Retinal pigment epithelial cell (primary cell): ENCODE data around the gene SF3B3.

Source experiments
- DNase-seq: peaks from one replicate; pipeline ENCODE4 v3.0.0-alpha.2; 2010; ENCODE audit warnings: low read depth
- H3K4me3 ChIP-seq: 2 replicates; pipeline ENCODE4 v1.5.1; 2011; ENCODE audit warnings: mild to moderate bottlenecking, low read length, control low read depth, moderate library complexity
- CTCF ChIP-seq: conservative IDR thresholded peaks from 2 replicates; pipeline ENCODE4 v1.5.1; 2011; ENCODE audit warnings: low read depth, low read length, control low read depth, inconsistent platforms

Gene SF3B3

DNA sequence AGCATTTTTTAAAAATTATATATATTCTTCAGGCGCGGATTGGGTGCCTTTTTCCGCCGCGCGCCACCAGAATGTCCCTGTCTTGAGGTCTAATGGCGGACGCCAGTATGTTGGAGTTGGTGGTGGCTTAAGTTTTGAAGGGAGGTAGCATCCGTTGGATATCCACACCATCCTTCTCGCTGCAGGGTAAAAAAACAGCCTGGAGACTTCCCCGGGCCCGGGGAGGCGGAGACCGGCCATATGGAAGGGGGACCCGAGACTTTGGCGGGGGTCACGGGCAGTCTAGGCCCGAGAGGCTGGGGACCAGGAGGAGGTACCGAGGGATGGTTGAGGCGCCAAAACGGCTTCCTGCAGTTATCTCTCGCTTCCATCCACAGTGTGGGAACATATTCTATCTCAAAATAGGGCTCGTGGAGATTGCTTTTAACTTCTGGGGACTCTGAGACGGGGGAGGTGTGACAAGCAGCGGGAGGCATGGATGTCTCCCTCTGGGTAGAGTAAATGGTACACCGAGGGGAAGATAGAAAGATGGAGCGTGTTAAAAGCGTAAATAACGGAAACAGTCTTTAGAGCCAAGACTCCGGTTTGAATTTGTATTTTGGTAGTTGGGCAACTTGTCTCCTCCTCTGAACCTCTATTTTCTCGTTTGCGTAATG is at the start of gene SF3B3:
TSS of gene SF3B3 (plus strand) at position 74 of the 656 bp plus-strand sequence. CDS start 2,841 bp downstream, outside the sequence.
- peak within 1 kb of the TSS; percentile 100 for H3K4me3 ChIP-seq
- no peak for TF ChIP-seq CTCF
- no peak for DNase-seq

DNA sequence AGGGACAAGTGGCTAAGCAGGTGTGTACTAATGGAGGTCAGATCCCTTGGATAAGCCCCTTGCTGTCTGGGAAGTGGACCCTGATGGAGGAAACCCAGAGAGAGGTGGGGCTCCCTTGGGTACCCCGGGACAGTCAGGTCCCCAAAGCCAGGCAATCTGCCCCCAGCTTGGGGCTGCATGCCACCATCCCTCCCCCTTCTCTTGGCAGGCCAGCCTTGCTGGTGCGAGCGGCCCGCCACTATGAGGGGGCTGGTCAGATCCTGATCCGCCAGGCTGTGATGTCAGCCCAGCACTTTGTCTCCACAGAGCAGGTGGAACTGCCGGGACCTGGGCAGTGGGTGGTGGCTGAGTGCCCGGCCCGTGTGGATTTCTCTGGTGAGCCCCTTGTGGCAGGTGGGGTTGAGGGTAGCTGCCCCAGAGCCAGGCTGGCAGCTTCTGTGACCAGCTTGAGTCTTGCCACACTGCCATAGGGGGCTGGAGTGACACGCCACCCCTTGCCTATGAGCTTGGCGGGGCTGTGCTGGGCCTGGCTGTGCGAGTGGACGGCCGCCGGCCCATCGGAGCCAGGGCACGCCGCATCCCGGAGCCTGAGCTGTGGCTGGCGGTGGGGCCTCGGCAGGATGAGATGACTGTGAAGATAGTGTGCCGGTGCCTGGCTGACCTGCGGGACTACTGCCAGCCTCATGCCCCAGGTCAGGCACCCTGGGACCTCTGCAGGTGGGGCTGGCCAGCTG is 49.1 kb upstream of the SF3B3 start:
- no peak overlapping the region for H3K4me3 ChIP-seq
- no peak for TF ChIP-seq CTCF
- DNase-seq: no peak

- no peak overlapping the region for H3K4me3 ChIP-seq
- no peak for DNase-seq
- no peak for TF ChIP-seq CTCF
These were observed 48.4 kb upstream of the SF3B3 start for GRCh38 chr16:70475054-70475871.

- no peak for TF ChIP-seq CTCF
- no peak overlapping the region for H3K4me3 ChIP-seq
- peak; percentile 61 for DNase-seq
These were observed 47.2 kb upstream of the SF3B3 start for GRCh38 chr16:70476272-70477020.

- no peak for TF ChIP-seq CTCF
- DNase-seq: no peak
- H3K4me3 ChIP-seq: no peak overlapping the region
These were observed 45.4 kb upstream of the SF3B3 start for GRCh38 chr16:70478169-70478568.

- no peak for DNase-seq
- TF ChIP-seq CTCF: no peak
- no peak overlapping the region for H3K4me3 ChIP-seq
These were observed 44.7 kb upstream of the SF3B3 start for GRCh38 chr16:70478912-70479341.
